GM21786 (cell line): ENCODE results near the gene DIAPH2.

Source experiments
- ATAC-seq: cut with Tn5 transposase; IDR thresholded peaks from one replicate; pipeline ENCODE4 v1.9.1; 2021; ENCODE audit not compliant: unreplicated experiment

DIAPH2 gene

DNA sequence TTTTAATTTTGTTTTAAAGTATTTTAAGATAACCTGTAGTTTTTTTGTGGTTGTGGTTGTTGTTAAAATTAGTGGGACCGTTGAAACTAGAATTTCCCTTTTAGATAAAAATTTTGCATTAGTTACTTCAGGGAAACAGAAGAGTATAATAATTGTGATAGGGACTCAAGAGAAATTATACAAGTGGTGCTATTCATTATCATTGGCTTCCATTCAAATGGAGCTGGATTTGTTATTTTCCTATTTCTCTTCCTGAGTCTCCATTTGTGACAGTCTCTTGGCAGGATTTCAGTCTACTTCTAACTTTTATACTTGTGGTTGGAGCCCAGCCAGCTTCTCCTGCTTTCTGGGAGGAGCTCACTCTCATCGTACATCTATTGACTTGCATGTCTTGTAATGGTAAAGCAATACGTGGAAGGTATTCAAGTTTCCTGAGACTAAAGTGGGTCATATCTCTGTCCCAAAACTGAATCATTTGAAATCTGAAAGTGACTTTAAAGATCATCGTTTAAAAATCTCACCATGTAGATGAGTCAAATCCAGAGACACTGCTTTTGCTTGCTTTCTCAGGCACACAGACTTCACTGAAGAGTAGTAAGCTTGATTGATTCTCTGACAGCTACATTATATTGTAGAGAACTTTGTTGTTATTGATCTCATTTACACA, 354.9 kb downstream of the DIAPH2 start:
- ATAC-seq = peak; percentile 95

DNA sequence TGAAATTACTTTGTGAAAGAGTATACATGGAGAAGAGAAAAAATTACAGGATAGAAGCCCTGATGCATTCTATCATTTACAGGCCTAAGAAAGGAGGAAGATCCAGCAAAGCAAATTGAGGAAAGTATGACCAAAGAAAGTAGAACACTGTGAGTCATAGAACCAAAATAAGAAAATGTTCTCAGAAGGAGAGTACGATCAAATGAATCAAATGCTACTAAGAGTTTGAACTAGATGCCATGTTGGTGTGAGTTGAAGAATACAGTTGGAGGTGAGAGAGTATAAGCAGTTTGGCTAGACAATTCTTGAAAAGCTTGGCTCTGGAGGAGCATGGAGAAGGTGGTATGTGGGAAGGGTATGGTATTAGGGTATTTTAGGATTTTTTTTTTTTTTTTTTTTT, 360.8 kb downstream of the DIAPH2 start:
- ATAC-seq = no peak

DNA sequence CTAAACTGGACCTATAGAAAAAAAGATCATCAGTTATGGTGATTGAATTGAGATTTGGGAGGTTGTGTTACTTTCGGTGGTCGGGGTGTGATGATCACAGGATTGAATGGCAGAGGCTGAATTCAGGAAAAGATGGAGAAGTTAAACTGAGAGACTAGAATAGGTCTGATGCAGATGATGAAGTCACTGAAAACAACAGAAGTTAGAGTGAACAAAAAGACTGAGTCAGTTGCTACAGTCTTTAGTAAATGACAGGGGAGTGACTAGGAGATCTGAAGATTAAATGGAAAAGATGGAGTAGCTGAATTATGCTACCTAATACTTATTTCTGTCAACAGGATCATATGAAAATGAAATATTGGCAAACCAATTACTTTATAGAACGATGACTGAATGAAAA, 362.2 kb downstream of the DIAPH2 start:
- no peak for ATAC-seq

DNA sequence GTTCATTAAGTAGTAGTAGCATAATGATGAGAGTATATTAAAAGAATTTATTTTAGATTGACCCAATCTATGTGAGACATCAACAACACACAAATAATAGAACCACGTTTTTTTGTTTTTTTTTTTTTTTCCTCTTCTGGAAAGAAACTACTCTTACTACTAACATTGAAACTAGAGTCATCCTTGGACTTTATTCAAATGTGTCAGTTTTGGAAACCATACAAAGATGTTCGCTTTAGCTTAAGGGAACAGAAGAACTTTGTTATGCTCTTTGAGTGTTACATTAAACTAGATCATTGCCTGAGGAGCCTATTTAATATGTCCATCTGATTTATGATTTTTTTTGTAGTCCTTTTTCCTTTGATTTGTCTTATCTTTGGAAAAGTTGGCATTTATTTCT, 365.8 kb downstream of the DIAPH2 start:
- ATAC-seq = no peak

DNA sequence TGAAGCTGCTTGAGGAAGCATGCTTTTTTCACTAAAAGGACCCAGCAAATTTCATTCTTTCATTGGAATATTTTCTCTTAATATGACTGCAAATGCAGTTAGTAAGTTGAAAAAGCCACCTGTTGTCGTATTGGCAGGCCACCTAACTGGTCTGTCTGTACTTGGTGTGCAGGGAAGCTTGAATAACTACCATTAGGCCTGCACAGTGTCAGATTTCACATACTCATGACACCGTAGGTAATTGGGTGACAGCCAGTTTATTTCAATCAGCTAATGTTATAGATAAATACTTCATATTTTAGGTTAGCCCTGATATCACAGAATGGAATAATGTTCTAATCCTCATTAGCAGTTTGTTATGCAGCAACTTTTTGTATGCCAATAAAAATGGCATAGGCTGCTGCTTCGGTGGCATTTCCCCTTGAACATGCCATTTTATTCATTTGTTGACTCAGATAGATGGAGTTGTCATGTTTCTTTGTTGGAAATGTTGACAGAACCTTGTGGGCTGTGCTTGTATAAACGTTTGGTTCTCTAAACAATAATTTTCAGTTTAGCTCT, 372.8 kb downstream of the DIAPH2 start:
- ATAC-seq = no peak

DNA sequence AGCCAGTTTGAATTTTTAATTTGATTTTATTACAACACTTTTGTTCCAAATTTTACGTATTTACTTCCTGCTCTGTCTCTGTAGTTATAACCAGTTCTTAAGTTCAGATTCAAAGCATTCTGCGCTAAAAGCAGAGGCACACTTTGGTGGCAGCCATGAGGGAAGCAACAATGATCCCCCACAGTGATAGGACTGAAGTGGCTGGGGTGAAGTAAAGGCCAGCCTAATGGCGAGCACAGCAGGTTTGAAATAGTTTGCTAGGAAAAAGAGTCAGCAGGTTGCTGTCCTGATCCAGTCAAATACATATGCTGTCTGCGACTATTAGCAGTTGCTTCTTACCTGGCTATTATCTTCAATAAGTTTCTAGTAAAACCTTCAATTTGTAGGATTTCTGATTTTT, 375.4 kb downstream of the DIAPH2 start:
- ATAC-seq = no peak

DNA sequence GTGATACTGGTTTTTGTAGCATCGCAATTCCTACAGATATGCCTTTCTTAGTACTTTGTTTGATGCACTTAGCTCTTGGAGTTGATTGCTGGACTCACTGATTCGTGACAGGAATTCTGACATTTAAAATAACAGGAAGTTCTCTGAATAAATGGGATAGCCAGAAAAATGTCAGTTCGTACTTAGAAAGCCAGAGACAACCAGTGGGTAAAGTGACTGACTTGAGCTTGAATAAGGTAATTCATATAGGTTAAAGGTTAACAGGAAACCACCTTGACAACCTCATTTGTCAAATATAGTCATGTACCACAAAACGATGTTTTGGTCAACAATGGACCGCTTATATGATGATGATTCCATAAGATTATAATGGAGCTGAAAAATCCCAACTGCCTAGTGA, 380.4 kb downstream of the DIAPH2 start:
- no peak for ATAC-seq

DNA sequence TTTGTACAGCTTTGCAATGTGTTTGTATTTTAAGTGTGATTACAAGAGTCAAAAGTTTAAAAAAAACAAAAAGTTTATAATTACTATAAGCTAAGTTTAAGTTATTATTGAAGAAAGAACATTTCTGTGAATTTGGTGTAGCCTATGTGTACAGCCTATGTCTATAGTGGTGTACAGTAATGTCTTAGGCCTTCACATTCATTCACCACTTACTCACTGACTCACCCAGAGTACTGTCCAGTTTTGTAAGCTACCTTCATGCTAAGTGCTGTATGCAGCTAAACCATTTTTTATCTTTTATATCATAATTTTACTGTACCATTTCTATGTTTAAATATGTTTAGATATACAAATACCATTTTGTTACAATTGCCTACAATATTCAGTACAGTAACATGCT, 381.3 kb downstream of the DIAPH2 start:
- no peak for ATAC-seq

DNA sequence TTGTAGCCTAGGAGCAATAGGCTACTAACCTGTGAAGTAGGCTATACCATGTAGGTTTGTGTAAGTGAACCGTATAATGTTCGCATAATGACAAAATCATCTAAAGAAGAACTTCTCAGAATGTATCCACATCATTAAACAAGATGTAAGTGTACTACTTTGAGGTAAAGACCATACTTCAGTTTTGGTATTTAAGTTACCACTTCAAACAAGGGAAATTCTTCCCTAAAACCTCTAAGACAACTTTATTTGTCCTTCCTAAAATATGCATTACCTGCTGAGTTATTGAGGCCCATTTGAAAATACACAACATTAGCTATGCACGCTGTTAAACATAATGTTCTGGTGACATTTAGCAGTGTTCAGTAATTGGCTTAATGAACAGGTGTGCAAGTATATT, 381.7 kb downstream of the DIAPH2 start:
- ATAC-seq = no peak

DNA sequence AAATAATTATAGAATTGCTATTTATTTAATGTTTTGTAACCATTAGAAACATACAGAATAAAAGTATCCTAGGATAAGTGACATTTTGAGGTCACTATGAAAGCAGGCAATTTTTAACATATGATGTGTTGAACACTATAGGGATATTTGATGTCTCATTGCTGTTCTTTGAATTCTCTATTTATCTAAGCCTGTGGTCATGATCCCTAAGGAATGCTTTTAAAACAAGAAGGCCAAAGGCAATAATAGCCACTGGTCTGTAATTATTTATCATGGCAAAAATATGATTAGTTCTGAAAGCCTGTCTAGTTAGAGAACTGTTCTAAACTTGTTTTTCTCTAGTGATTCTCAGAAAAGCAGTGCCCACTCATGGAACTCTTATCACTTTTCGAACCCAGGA, 385.7 kb downstream of the DIAPH2 start:
- ATAC-seq = no peak

DNA sequence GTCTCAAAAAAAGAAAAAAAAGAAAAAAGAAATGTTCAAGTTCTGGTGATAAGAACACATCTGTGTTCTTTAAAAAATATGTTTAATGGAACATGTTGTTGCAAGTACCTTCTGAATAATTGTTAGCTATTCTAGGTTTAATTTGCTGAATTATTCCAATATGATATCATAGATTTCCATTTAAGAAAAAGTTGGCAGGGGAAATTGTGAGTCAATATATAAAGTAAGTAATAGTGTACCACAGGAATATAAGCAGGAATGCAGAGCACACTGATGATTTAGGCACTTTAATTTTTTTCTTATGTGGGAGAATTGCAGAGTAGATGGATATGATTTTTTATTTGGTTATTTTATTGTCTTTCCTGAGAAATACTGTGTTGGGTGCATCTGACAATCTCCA, 389.8 kb downstream of the DIAPH2 start:
- no peak for ATAC-seq

DNA sequence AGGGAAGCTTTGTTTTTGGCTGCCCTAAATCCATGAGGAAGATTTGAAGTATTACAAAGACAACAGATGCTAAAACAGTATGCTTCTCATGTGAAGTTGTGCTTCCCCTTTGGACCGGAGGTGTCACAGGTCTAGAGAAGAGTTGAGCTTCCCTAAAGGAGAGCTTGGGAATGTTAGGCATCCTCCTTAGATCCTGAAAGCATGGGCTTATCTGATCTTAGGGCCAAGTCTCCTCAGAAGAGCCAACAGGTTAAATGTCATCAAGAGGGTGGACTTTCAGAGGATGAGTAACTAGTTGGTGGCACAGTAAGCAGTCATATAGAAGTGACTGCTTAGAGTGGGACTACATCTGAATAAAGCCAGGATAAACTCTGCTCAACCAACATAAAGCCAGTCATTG, 404.5 kb downstream of the DIAPH2 start:
- ATAC-seq = no peak

DNA sequence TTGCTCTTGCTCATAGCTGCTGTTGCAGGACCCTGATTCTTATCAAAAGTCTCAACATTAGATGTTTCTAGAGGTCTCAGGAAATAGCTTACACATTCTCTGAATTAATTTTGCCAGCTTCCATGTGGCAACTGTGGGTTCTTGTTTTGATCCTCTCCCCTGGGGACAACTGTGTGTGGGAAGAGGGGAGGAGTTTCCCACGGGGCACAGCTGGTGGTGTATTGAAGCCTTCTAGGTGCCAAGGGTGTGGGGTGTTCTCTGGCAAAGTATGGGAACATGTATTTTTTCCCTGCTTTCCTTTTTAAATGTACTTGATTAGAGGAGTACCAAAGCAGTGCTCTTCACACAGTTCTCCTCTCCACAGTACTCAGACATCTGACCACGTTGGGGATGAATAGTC, 411.7 kb downstream of the DIAPH2 start:
- no peak for ATAC-seq

DNA sequence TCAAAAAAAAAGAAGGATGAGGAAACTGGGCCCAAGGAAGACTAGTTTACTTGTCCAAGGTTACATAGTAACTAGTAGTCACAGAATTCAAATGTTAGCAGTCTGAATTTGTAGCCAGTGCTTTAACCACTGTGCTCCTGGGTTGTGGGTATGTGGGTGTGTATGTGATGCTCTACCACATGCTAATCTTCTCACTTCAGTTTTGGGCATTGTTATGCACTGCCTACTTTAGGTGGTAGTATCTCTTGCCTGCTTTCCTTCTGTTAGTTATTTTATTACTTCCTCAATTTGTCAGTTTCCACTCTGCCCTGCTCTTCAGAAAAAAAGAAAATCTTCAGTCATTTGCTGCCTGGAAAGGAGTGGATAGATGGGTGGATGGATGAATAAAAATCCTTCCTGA, 418.3 kb downstream of the DIAPH2 start:
- no peak for ATAC-seq

DNA sequence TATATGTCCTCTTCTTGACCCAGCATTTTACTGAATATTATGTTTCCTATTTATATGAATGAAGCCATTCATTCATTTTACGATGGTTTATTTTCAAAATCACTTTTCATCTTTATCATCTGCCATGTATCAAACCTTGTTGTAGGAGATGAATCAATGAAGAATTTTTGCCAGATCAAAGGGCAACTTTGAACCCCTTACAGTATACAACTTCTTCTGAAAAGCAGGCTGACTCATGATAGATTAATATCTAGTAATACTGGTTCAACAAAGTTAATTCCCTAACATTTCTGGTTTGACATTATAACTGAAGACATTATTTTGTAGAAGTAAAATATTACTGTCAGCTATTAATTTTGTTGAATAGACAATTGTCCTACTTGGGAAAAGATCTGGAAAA, 425.1 kb downstream of the DIAPH2 start:
- no peak for ATAC-seq

DNA sequence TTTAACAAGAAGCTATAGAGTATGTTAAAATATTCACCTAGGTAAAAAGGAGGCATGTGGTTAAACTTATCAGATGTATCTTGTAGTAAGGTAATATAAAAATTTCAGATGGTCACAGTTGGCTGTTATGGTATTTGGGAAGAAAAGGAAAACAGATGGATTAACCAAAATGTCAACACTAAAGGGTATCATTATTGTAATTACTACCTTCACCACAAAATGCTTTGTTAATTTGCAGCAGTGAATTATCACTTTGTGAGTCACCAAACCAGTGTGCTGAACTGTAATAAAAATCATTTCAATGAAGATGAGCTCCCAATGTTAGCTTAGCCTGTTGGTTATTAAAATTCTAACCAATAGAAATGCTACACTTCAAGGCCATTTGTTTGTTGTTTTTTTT, 432.9 kb downstream of the DIAPH2 start:
- no peak for ATAC-seq

DNA sequence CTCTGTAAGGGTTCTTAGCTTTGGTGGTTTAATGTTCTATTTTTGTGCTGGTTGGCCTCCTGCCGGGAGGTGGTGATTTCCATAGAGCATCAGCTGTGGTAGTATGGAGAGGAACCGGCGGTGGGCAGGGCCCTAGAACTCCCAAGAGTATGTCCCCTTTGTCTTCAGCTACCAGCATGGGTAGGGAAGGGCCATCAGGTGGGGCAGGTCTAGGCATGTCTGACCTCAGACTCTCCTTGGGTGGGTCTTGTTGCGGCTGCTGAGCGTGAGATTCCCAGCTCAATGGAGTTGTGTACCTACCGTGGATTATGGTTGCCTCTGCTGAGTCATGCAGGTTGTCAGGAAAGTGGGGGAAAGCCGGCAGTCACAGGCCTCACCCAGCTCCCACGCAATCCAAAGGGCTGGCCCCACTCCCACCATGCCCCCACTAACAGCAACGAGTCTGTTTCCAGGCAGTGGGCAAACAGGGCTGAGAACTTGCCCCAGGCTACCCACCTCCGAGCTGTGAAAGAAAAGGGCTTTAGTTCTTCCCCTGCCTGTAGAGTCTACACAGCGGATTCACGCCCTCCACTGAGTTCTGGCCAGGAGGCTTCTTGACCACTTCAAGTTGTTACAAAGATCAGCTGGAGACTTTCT, 434.9 kb downstream of the DIAPH2 start:
- ATAC-seq = no peak

DNA sequence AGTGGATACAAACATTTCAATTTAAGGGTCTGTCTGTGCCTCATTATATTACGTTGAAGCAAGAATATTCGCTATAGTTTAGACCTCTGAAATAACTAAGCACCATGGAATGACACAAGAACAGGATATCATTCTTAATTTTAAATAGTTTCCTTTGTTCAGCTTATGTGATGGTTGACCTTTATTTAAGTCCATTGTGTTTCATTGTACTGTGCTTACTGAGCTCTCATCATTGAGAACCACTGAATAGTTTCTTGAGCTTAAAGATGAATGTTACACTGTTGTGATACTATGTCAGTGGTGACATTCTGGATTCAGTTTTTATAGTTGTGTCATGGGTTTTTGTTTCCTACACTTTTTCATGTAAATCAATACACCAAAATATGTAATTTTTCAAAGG, 438.4 kb downstream of the DIAPH2 start:
- ATAC-seq = no peak

DNA sequence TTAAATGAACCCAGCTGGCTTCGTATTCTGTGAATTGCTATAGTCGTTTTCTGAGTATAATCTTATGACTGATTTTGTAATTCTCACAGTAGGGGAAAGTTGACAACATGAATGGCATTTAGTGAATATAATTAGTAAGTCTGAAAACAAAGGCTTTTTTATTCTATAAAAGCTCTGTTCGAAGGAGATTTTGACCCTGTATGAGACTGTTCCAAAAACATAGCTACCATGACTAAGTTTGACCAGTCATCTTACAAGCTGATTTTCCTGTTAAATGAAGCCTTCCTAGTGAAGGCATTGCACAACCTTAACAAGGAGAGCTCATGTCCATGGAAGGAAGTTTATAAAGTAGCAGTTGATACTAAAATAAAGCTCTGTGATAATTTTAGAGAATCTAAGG, 441.4 kb downstream of the DIAPH2 start:
- no peak for ATAC-seq

DNA sequence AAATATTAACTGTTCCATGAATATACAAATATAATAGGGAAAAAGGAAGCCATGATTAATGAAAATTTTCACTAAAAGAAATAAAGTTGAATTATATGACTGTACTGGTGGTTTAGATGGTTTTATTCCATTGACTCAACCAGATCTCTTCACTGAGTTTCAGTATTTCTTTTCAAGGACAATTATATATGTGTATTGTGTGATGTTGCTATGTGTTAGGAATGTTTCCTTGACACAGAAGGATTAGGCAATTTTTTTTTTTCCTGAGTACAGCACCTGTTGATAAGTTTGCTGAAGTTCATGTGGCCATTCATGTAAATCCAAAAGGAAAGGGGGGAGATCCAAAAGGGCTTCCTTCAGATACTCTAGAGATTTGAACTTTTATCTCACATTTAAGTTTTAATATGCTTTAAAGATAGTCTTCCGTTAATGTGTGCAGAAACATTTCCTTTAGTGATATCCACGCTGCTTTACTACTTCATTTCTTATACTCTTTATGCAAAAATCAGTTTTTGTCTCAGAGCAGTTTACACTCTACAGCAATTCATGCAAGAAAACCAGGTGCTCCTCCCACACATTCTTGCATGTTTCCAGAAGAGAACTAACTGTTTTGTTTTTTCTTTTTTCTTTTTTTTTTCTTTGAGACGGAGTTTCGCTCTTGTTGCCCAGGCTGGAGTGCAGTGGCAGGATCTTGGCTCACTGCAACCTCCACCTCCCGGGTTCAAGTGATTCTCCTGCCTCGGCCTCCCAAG, 448.2 kb downstream of the DIAPH2 start:
- no peak for ATAC-seq

DNA sequence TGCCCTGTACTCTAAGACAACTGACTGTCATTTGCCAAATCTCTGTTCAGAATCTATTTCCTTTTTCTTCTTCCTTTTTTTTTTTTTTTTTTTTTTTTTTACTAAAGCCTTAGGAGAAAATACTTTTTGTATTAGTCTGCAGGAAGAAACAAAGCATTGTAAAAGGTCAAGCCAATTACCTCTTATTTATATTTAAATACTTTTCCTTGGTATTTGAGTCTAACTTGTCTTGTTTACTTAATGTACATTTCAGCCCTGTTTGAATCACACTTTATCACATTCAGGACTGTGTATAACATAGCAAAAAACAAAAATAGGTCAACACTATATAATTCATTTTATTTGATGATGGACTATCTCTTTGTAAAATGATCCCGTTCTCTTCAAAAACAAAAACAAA, 461.3 kb downstream of the DIAPH2 start:
- no peak for ATAC-seq

DNA sequence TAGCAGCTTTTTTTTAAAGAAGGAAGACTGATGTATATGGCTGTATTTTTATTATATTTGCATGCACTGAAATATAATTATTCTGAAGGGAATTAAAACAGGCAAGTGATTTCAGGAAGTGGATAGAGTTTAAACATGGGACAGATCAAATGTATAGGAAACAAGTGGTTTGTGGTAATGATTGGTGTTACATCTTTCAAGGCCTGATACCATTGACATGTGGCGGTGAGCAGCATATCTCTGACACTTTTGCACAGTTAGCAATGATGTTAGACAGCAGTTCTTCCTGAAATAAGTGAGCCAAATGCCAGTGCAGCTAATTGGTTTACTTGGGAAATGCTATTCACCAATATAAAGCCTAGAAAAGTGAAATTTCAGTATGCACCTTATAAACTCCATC, 471.2 kb downstream of the DIAPH2 start:
- no peak for ATAC-seq
